Stimulated activated CD8-positive, alpha-beta memory T cell treated with anti-CD3 and anti-CD28 coated beads, Interleukin-12 subunit alpha, Interleukin-12 subunit beta, amount 100 ng/mL, for 24 hours (primary cell): Measurements from ENCODE around the gene PIK3C2B.

Experiments
- DNase-seq: peaks from one replicate; pipeline ENCODE4 v3.0.0-alpha.2; 2020; ENCODE audit errors: extremely low read depth

The PIK3C2B gene

DNA sequence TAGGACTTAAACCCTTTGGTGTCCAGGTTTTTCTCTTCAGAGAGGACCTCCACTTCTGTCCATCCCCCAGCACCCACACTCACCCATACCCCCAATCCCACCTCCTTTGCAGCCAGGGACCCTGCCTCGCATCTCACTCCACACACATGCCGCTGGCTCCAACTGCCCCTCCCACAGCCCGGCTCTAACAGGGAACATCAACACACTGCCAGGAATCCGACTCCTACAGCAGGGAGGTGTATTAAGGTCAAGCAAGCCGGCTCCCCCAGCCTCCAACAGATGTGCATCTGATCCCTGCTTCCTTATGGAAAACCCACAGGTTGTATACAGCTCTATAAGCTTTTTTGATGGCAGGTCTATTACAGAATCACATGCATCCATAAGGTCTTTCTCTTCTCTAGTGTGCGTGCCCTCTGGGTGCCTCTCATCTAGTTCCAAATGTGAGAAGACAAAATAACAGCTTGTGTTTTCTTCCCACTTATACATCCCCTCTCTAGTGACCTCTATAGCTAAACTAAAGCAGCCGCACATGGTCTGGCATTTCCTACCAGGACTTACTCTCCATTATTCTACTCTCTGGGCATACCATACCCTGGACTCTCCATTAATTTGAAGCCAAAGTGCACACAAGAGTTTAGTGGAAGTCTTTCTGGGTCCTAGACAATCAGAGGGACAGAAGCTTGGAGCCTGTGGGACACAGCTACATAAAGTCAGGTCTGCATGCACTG, 16.3 kb downstream of the PIK3C2B start:
- DNase-seq, result no peak

DNA sequence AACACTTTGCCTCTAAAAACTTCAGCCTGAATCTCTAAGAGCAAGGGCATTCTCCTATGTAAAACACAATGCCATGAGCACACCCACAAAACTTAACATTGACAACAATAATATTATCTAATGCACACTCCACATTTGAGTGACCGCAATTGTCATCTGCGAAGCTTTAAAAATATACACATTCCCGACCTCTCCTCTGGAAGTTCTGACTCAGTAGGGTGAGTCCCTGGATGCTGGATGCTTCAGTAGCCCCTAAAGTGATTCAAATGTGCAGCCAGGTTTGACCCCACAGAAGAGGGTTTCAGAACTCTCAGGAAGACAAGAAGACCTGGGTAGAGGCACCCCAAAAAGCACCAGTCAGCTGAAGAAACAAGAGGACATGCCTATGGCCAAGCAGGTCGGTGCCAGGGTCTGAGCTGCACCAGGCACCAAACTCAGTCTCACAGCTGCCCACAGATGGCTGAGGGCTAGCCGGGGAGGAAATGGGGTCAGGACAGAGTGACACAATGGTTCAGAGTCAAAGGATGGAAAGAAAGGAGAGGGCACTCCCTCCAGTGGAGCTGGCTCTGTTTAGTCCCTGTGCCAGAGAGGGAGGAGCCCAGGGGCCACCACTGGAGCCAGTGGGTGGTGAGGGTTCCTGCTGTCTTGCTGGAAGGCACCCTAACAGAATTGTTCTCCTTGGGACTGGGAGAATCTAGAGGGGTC, 17.4 kb downstream of the PIK3C2B start:
- no peak for DNase-seq

DNA sequence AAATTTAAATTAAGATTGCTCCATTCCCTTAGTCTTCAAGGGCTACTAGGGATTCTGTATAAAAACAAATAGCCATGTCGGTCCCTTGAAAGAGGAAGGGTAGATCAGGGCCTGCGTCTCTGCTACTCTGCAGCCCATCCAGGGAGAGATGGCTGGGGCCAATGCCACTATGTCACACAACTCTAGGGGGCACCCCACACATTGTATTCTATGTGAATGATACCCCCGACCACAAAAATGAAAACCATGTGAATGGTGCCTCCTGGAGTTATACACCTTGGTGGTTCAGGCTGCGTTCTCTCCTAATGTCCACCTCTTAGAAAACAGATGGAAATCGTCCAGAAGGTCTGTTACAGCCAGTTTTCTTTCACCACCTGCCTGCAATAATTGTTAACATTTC, 18.0 kb downstream of the PIK3C2B start:
- no peak for DNase-seq

DNA sequence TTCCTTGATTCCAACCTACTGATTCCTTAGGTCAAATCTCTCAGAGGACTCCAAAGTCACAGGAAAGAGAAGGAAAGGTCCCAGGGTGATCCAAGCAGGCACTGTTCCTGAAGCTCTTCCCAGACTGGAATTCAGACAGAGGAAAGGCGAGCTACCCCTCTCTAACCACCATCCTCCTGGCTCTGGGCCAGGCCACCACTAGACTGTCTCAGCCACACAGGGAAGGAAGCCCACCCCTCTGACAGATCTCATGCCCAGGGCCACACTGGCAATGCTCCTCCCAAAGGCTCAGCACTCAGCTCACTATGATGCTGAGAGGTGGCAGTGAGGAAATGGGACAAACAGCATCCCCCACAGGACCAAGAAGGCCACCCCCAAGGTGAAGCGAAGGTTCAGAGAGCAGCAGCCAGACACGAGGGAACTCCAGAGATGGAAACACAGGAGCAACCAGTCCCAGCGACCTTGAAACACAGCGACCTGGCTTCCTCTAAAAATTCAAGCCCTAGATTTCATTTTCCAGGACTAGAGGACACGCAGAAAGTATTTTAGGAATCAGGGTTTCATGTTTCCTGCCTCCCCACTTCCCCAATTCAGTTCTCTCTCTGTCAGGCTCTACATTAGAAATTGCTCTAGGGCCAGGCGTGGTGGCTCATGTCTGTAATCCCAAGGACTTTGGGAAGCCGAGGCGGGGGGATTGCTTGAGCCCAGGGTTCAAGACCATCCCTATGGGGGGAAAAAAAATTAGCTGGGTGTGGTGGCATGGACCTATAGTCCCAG, 18.8 kb downstream of the PIK3C2B start:
- no peak for DNase-seq

DNA sequence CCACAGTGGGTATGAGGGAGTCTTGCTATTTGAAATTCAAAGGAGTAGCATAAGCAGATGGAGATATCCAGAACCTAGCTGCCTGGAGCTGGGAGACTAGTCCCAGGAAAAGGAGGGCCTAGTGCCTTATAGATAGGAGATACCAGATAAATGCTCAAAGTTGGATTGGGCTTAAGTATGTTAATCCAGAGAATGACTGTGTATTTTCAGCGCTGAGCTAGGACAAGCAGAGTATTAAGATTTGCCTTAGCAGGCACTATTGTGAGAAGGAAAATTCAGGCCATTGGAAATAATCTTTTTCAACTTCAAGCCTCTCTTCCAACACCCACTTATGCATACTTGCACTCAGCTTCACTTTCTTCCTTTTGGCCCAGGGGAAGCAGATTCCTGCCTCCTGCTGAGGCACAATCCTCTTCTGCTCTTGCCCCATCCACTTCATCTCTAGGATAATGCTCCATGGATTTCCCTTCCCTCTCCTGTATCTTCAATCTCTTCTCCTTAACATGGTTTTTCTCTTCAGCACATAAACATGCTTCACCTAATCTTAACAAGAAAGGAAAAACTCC, 21.1 kb downstream of the PIK3C2B start:
- DNase-seq, result no peak

DNA sequence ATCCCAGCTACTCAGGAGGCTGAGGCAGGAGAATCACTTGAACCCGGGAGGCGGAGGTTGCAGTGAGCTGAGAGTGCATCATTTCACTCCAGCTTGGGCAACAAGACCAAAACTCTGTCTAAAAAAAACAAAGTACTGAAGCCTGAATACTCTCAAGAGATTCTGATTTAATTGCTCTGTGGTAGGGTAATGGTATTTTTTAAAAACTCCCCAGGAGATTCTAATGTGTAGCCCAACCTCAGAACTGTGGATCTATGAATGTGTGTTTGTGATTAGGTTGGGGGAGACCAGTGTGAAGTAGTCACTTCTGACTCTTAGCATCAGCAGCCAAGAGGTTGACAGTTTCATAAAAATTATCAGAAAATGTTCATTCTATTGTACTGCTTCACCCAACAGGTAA, 21.9 kb downstream of the PIK3C2B start:
- DNase-seq, result no peak

DNA sequence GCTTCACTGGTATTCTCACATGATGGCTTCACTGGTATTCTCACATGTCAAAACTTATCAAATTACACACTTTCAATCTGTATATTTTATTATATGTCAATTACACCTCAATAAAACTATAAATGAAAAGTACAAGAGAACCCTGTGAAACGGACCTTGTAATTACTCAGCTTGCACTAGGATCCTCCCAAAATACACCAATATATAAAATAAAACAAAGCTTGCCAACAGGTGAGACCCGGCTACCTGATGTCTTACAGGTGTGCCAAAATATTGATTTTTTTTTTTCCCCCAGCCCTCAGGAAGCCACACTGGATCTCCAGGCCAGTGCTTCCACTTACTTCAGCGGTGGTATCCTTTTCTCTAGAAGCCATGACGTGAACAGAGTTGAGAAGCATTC, 22.9 kb downstream of the PIK3C2B start:
- no peak for DNase-seq

DNA sequence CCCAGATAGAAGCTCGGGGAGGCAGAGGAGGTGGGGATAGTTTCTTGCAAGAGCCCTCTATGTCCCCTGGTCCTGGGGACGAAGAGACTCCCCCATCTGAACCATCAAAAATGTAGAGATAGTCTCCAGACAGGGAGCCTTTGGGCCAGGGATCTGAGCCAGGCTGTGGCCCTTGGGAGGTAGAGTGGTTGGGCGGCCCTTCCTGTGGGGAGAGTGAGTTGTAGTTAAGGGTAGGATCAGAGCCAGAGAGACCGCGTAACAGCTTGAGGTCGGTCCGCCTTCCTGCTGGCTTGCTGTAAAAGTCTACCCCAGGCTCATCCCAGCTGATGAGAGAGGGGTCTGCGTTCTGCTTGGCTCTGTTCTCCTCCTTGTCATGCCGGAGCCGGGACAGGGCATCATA, 25.3 kb downstream of the PIK3C2B start:
- DNase-seq, result no peak

DNA sequence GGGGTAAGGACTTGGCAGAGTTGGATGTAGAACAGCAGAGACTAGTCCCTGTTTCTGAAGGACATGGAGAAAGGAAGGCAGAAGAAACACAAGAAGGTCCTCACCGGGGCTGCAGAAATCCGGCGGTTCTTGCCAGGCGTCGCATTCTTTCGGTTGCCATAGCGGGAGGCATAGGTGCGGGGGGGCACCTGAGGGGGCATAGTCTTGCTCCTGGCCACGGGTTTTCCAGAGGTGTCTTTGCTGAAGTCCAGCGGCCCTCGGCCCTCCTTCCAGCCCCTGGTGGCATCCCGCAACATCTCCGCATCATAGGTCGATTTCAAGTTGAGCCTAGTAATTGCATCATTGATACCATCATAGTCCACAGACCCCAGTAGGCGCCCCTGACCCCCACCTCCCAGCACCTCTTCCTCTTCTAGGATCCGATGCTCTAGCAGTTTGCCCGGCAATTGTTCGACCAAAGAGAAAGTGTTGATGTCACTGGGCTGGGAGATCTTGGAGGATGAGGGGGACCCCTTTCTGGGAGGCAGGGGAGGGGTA, 25.8 kb downstream of the PIK3C2B start:
- no peak for DNase-seq

DNA sequence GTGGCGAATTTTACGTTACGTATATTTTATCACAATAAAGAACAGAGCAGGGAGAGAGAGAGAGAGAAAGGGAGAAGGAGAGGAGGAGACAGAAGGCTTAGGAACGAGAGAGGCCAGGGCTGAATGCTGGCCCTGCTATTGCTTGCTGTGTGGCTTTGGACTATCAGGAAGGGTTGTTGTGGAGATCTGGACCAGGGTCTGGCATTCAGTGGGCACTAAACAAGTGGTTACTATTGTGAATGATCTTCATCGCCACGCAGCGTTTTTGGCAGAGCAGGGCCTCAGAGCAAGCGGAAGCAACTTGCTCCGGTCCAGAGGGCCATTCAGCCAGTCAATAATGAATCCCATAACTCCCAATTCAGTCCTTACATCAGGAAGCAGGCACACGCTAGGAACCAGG, 26.4 kb downstream of the PIK3C2B start:
- DNase-seq, result no peak

DNA sequence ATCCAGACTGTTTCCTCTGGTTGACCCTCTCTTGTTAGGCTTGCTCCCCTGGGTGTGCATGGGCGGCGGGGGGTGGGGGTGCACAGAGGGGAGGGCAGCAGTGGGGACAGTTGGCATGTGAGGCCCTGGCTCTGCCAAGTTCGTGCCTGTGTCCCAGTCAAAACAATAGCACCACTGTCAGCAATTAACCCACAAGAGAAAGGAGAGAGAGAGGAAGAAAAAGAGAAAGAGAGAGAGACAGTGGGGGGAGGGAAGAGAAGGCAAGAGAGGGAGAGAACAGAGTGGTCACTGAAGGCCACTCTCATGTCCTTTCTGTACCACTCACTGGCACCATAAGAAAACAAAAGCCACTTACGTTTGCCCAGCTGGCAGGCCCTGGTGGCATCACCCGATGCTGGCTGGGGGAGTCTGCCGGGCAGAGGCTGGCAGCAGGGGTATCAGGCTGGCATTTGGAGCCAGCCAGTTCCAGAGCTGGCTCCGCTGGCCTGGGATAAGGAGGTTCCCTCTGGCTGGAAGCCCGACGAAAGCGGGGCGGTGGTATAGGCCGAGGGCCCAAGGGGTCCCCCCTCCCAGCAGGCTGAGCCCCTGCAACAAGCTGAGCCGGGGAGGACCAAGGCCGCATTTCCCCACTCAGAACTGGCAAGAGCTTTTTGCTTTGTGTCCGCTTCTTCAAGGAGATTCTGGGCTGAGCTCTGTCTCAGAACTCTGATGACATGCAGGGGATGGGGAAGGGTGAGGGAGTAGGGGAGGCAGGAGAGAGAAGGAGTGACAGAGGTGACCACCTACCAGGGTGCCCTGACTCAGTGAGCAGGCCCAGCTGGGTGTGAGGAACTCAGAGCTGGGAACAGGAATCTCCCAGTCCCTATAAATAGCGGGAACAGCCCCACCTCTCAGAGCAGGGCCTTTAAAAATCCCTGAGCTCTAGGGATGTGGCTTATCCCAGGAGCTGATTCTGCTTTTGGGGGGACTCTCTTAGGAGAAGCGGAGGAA, 27.9 kb downstream of the PIK3C2B start:
- DNase-seq, result no peak

DNA sequence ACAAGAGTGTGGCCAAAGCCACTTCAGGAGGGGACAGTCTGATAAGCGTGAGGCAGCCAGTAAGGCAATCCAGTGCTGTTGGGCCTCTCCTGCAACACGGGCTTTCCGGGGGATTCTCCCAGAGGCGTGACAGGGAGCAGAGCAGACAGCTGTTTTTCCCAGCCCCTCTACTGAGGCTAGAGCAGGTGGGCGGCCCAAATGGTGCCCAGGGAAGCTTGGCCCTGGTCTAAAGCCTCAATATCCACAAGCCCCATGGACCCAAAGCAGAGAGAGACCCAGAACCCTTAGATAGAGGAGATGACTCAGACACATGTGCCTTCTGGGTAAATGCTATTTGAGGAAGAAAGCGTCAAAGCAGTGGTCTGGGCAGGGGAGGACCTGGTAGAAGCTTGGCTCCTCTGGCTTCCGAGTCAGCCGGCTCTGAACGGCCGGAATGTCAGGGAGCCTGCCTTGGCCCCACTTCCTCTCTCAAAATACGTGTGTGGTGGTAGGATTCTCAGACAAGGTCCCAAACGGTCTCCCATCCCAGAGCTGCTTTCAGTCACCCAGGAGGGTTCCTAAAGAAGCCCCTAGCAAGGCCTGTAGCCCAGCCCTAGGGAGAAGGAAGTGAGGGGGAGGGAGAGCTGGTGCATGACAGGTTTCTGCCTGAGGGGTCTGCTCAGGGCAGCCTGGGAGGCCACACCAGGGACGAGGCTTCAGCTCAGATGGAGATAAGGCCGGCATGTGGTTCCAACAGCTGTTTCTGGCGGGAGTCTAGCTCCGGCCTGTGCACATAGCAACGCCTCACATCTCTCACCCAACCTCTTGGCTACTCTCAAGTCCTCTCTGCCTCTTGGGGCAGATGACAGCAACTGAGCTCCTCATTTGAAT, 28.8 kb downstream of the PIK3C2B start:
- no peak for DNase-seq

DNA sequence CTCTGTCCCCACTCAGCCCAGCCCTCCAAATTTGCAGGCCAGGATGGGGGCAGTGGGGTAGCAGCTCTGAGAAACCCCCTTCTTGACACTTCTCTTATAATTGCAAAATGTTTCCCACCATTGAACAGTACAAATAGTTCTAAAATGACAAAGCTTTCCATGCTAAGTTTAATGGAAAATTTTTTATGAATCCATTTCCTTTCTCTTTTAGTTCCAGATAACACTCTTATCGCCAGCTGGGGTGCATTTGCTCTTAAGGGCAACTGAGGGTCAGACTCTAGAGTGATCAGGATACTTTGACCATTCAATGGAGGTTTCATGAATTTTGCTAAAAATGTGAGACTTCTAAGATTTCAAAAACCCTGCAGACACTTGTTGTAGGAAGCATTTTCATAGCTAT, 29.9 kb downstream of the PIK3C2B start:
- DNase-seq, result no peak

DNA sequence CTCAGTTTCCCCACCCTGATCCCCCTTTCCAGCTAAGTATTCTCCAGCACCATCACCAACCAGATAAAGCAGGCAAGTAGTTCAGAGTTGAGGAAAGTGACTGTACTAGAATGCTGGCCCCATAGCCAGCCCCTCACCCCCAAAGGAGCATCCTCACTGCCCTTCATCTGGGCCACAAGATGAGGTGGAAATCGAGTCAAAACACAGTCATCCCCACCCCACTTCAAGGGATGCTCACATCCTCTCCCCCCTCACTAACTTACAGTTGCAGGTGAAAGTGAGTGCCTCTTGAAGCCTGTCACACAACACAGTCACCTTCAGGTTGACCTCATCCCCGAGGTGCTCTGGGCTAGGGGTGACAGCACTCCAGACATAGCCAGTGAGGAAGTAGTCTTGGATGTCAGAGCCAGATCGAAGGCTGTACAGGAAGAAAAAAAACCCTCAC, 30.4 kb downstream of the PIK3C2B start:
- DNase-seq, result no peak

DNA sequence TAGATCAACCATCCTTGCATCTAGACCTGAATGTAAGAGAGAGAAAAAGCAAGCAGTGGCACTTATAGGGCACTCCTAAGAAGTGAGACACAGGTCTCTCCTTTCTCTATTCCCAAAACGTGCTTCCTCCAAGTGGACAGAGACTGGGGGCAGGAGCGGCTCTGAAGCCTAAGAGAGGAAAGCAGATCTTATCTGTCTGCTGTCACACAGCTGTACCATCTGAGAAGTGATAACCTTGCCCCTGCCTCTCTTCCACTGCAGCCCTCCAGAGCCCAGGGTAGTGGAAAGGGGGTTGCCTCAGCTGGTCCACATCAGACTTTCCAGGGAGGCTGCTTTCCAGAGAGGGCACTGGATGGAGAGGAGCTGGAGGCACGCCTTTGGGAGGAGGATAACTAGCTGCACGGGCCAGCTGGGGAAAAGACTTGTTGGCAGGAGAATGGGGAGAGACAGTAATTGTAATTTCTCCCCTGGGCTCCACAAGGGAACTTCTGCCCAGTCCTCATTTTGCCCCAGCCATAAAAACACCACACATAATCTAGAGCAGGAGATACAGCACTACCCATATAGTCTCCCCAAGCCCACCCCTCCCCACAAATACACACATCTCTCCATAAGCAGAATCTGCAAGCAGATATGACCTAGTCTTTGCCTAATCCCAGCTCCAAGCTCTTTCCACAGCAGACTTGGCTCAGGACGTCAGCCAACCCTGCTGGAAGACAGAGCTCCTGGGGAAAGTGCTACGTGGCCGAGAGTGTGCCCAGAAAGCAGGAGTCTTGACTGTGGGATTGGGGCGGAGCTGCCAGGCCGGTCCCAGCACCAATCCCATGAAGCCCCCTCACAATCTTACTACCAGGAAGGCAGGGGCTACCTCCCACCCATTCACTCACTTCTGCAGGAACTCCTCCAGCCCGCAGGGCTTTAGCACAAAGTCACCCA, 31.2 kb downstream of the PIK3C2B start:
- no peak for DNase-seq

DNA sequence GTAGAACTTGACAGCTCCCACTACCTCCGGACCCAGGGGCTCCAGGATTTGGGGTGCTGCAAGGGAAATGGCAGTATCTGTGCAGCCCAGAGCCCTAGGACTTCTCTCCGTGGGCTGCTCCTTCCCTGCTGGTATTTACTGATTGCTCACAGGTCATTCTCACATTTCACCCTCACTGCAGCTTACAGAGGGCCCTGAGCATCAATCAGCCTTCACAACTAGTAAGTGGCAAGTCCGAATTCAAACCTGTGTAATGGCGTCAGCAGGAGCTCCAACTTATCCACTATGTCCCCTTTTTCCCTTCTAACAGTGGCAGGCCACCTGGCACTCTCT, 32.4 kb downstream of the PIK3C2B start:
- DNase-seq, result no peak

DNA sequence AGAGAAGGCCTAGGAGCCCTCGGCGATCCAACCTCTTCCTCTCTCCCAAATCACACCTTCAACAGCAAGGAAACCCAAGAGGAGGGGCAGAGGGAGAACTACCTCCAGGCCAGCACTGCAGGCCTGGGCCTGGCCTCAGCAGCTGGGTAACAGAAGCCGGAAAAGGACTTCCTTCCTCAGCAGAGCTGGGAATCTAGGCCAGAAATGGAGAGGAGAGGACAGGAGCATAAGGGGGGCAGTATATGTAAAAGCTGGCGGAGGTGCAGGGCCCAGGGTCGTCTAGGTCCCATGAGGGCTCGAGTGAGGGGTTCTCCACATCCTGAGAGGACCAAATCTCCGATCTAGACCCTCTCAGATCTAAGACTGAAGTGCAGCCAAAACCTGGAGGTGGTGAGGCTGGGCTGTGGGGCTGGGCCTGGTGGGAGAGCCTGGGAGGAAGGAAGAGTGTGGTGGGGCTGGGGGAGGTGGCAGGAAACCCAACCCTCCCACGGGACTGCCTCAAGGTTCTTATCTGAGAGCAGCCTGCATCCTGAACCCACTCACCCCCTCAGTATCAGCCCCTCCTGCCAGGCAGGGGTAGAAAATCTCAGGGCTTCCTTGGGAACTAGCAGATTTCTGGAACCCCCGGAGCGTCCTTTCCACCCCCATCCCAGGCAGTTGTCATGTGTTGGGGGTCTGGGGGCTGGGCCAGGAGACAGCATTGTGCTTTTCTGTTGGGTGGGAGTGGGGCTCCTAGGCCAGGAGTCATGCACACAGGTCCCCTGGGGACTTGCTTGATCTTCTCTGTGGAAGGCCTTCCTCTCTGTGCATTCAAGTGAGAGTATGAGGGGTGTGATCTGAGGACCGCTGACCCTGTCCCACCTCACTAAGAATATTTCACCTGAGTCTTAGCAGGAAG, 33.0 kb downstream of the PIK3C2B start:
- DNase-seq, result no peak

DNA sequence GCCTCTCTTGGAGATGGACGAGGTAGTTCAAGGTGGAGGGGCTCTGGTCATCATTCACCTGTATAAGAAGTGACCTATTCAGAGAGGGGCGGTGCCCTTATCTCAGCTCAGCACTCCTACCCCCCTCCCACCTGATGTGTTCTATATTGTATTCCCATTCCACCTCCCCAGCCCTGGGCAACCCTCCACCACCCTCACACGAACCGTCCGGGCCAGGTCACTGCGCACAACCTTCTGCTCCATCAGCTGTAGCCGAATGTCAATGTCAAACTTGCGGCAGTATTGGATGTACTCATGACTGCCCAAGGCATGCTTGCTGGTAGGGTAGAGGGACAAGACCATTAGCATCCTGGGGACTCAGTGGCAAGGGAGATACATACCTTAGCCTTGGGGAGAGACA, 34.3 kb downstream of the PIK3C2B start:
- DNase-seq, result no peak
